22Rv1 (cell line): ENCODE data around the gene SH3BP4.

Experiments
- CTCF ChIP-seq: fragments of 450-650 bp; IDR thresholded peaks from 2 replicates; pipeline ENCODE4 v1.5.1; 2017; ENCODE audit warnings: mild to moderate bottlenecking
- ZFX ChIP-seq: fragments of 450-650 bp; IDR thresholded peaks from 2 replicates; pipeline ENCODE4 v1.6.1; 2017; ENCODE audit warnings: antibody characterized with exemption, borderline replicate concordance

GRCh38 chr2:235010117-235010714, 58.4 kb downstream of the SH3BP4 start:
- no peak for TF ChIP-seq CTCF
- no peak for TF ChIP-seq ZFX
